DND-41 (cell line): Measurements from ENCODE around the gene CDCA8.

Experiments
- ATAC-seq: fragments of 200-7000 bp; cut with Tn5 transposase; 3 replicates; pipeline ENCODE4 v1.9.1; 2021; ENCODE audit warnings: low read depth; ENCODE audit not compliant: insufficient read depth
- DNase-seq: peaks from one replicate; pipeline ENCODE4 v3.0.0-alpha.2; 2020
- H2AFZ ChIP-seq: 2 replicates; pipeline ENCODE4 v1.6.0; 2012; ENCODE audit warnings: low read depth, low read length
- H3K27ac ChIP-seq: 2 replicates; pipeline ENCODE4 v1.5.1; 2012; ENCODE audit warnings: low read length, inconsistent platforms
- H3K27me3 ChIP-seq: fragments of 200-600 bp; sonication (generic); 2 replicates; pipeline ENCODE4 v1.6.0; 2012; ENCODE audit warnings: low read length, mild to moderate bottlenecking, inconsistent platforms; ENCODE audit not compliant: insufficient read depth, poor library complexity
- H3K36me3 ChIP-seq: 2 replicates; pipeline ENCODE4 v1.5.1; 2012; ENCODE audit warnings: low read length, inconsistent platforms; ENCODE audit not compliant: insufficient read depth
- H3K4me1 ChIP-seq: 2 replicates; pipeline ENCODE4 v1.5.1; 2012; ENCODE audit warnings: mild to moderate bottlenecking, low read length; ENCODE audit not compliant: insufficient read depth
- H3K4me2 ChIP-seq: 2 replicates; pipeline ENCODE4 v1.6.0; 2012; ENCODE audit warnings: mild to moderate bottlenecking, moderate library complexity, low read length, inconsistent platforms; ENCODE audit not compliant: insufficient read depth
- H3K4me3 ChIP-seq, 2 experiments: fragments of 200-600 bp in 1 of 2; shearing (Covaris generic) in 1 of 2; 2 replicates each; pipeline ENCODE4 v1.5.1; 2012 to 2016; ENCODE audit warnings: inconsistent platforms in 2 of 2, low read length in 2 of 2, mild to moderate bottlenecking in 2 of 2, low read depth in 1 of 2, moderate library complexity in 1 of 2
- H3K79me2 ChIP-seq: 2 replicates; pipeline ENCODE4 v1.6.0; 2012; ENCODE audit warnings: low read length, inconsistent platforms; ENCODE audit not compliant: insufficient read depth
- H3K9ac ChIP-seq: 2 replicates; pipeline ENCODE4 v1.6.0; 2012; ENCODE audit warnings: low read depth, mild to moderate bottlenecking, inconsistent platforms, low read length, moderate library complexity
- H3K9me3 ChIP-seq: 2 replicates; pipeline ENCODE4 v1.5.1; 2012; ENCODE audit warnings: low read length, moderate library complexity, mild to moderate bottlenecking, inconsistent platforms; ENCODE audit not compliant: insufficient read depth, severe bottlenecking
- H4K20me1 ChIP-seq: 2 replicates; pipeline ENCODE4 v1.6.0; 2012; ENCODE audit warnings: low read length; ENCODE audit not compliant: insufficient read depth
- CTCF ChIP-seq: IDR thresholded peaks from 2 replicates; pipeline ENCODE4 v1.5.1; 2012; ENCODE audit warnings: borderline replicate concordance, low read length, moderate library complexity, mild to moderate bottlenecking; ENCODE audit not compliant: poor library complexity, severe bottlenecking; ENCODE audit errors: extremely low read depth
- EZH2 ChIP-seq: IDR thresholded peaks from 3 replicates; pipeline ENCODE4 v1.6.1; 2012; ENCODE audit warnings: borderline replicate concordance, low read depth, mild to moderate bottlenecking, moderate library complexity, low read length, inconsistent platforms; ENCODE audit not compliant: severe bottlenecking

The CDCA8 gene

GRCh38 chr1:37672136-37672870, 20.0 kb upstream of the CDCA8 start:
- H3K4me2 ChIP-seq: no peak overlapping the region
- no peak overlapping the region for H3K9ac ChIP-seq
- no peak for ATAC-seq
- H3K27me3 ChIP-seq: peaks cover 61% of the 10 kb centered on the region
- H3K4me1 ChIP-seq: peaks cover 8% of the 10 kb centered on the region
- no peak overlapping the region for H3K4me3 ChIP-seq
- peaks cover 64% of the 10 kb centered on the region; the same call in 1 of the 2 replicates for H4K20me1 ChIP-seq
- TF ChIP-seq EZH2 (no peak), CTCF (no peak)
- H3K27ac ChIP-seq: no peak overlapping the region
- DNase-seq: no peak
- H3K9me3 ChIP-seq: no peaks in the 10 kb centered on the region
- H3K36me3 ChIP-seq: no peaks in the 10 kb centered on the region
- H2AFZ ChIP-seq: no peak overlapping the region
- no peaks in the 10 kb centered on the region for H3K79me2 ChIP-seq

- no peaks in the 10 kb centered on the region for H3K36me3 ChIP-seq
- H3K4me1 ChIP-seq: peaks cover 8% of the 10 kb centered on the region
- peaks cover 59% of the 10 kb centered on the region for H4K20me1 ChIP-seq
- DNase-seq: peak; percentile 90
- H3K9me3 ChIP-seq: no peaks in the 10 kb centered on the region
- H3K9ac ChIP-seq: no peak overlapping the region
- no peak overlapping the region for H3K27ac ChIP-seq
- peaks cover 53% of the 10 kb centered on the region for H3K27me3 ChIP-seq
- no peak overlapping the region; the same call in 1 of the 2 replicates for H3K4me2 ChIP-seq
- peak; percentile 98 for ATAC-seq
- no peak overlapping the region for H3K4me3 ChIP-seq
- no peaks in the 10 kb centered on the region for H3K79me2 ChIP-seq
- no peak for TF ChIP-seq CTCF
- TF ChIP-seq EZH2: no peak
- no peak overlapping the region for H2AFZ ChIP-seq
Observed at GRCh38 chr1:37673920-37674319, 18.4 kb upstream of the CDCA8 start.

GRCh38 chr1:37676281-37677142, 15.8 kb upstream of the CDCA8 start:
- H3K27me3 ChIP-seq: peaks cover 38% of the 10 kb centered on the region
- H3K36me3 ChIP-seq: peaks cover 8% of the 10 kb centered on the region; the same call in 1 of the 2 replicates
- no peak overlapping the region for H3K27ac ChIP-seq
- ATAC-seq (no peak), DNase-seq (no peak)
- no peaks in the 10 kb centered on the region for H3K9me3 ChIP-seq
- H3K4me2 ChIP-seq: no peak overlapping the region
- TF ChIP-seq EZH2 (no peak), CTCF (no peak)
- H3K4me1 ChIP-seq: peaks cover 8% of the 10 kb centered on the region
- H3K4me3 ChIP-seq: no peak overlapping the region
- no peak overlapping the region for H3K9ac ChIP-seq
- no peaks in the 10 kb centered on the region for H3K79me2 ChIP-seq
- peaks cover 46% of the 10 kb centered on the region for H4K20me1 ChIP-seq
- H2AFZ ChIP-seq: no peak overlapping the region
